HG03565 (cell line): Measurements from ENCODE around the gene GPR153.
"Not testable (repeated sequence)": the region's sequence is repeated elsewhere in the genome, so short reads cannot be mapped to it uniquely, and the experiment has no call there.

Source experiments
- ATAC-seq: cut with Tn5 transposase; IDR thresholded peaks from one replicate; pipeline ENCODE4 v1.9.1; 2021; ENCODE audit warnings: mild to moderate bottlenecking, moderate library complexity; ENCODE audit not compliant: unreplicated experiment

Gene GPR153

GRCh38 chr1:6237093-6237492, 23.8 kb downstream of the GPR153 start:
- ATAC-seq: no peak

- ATAC-seq: no peak
Measured at GRCh38 chr1:6235296-6235677, 25.6 kb downstream of the GPR153 start.

- ATAC-seq: no peak
Measured at GRCh38 chr1:6234502-6235295, 26.2 kb downstream of the GPR153 start.

- no peak for ATAC-seq
Measured at GRCh38 chr1:6233376-6233775, 27.5 kb downstream of the GPR153 start.

- ATAC-seq: no peak
Measured at GRCh38 chr1:6225651-6226050, 35.2 kb downstream of the GPR153 start.

- ATAC-seq: no peak
Measured at GRCh38 chr1:6224718-6225117, 36.2 kb downstream of the GPR153 start.

- no peak for ATAC-seq
Measured at GRCh38 chr1:6223617-6224016, 37.3 kb downstream of the GPR153 start.

GRCh38 chr1:6222636-6223035, 38.3 kb downstream of the GPR153 start:
- no peak for ATAC-seq

GRCh38 chr1:6221210-6221784, 39.6 kb downstream of the GPR153 start:
- ATAC-seq: no peak

GRCh38 chr1:6220236-6220635, 40.7 kb downstream of the GPR153 start:
- ATAC-seq: no peak

- ATAC-seq: not testable (repeated sequence)
Measured at GRCh38 chr1:6219641-6220040, 41.3 kb downstream of the GPR153 start.

- no peak for ATAC-seq
Measured at GRCh38 chr1:6218375-6219164, 42.3 kb downstream of the GPR153 start.

GRCh38 chr1:6212193-6212959, 48.5 kb downstream of the GPR153 start:
- ATAC-seq: no peak

- ATAC-seq: no peak
Measured at GRCh38 chr1:6211731-6212130, 49.2 kb downstream of the GPR153 start.

- no peak for ATAC-seq
Measured at GRCh38 chr1:6210591-6211355, 50.1 kb downstream of the GPR153 start.

- ATAC-seq: no peak
Measured at GRCh38 chr1:6209661-6210580, 51.0 kb downstream of the GPR153 start.

- ATAC-seq: no peak
Measured at GRCh38 chr1:6208723-6209660, 51.9 kb downstream of the GPR153 start.

- ATAC-seq: no peak
Measured at GRCh38 chr1:6207921-6208320, 53.0 kb downstream of the GPR153 start.
